Suppressor macrophage treated with lipopolysaccharide for 4 hours (primary cell): Measurements from ENCODE around the gene PHIP.

Source experiments
- DNase-seq: peaks from one replicate; pipeline ENCODE4 v3.0.0-alpha.2; 2020

The PHIP gene

GRCh38 chr6:79078075-79078969 is at the start of gene PHIP:
Gene PHIP (minus strand): TSS chr6:79078254. CDS start chr6:79078068, 186 bp downstream.
- DNase-seq: peak; percentile 96

GRCh38 chr6:79127660-79128059 is 49.6 kb upstream of the PHIP start:
- DNase-seq: no peak

- DNase-seq: no peak
Observed at GRCh38 chr6:79119217-79119616, 41.2 kb upstream of the PHIP start.

DNA sequence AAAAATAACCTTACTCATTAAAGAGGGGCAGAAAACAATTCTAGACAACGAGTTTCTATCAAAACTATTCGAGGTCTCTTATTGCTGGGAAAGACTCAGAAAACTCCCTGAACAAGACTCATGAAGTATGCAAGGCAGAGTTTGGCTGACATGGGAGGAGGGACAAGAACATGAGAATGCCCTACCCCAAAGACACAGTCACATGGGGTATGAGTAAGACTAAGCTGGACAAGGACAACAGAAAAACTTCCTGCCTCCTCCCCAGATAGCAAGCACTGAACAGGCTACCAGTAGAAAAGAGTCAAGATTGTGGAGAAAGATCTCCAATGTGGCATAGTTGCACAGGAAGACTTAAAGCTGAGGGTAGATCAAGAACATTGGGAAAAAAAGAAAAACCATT is 39.7 kb upstream of the PHIP start:
- no peak for DNase-seq

- DNase-seq: no peak
Observed at GRCh38 chr6:79115553-79116182, 37.6 kb upstream of the PHIP start.

DNA sequence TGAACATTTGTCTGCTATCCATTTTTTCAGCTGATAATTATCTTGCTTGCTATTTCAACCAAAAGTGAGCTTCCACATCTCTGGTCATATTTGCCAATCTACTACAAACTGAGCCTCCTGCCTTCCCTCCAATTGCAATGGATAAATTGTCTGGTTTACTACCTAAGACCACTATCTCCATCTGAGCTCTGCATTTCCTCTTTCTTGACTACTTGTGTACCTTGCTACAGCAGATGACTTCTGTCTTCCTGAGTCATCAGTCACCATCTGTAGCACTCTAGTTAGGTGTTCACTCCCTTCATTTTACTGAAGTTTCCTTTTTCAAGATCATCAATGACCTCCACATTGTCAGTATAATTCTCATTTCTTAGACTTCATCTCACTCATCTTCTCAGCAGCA is 33.5 kb upstream of the PHIP start:
- DNase-seq: no peak

GRCh38 chr6:79101164-79101563 is 23.1 kb upstream of the PHIP start:
- DNase-seq: no peak

DNA sequence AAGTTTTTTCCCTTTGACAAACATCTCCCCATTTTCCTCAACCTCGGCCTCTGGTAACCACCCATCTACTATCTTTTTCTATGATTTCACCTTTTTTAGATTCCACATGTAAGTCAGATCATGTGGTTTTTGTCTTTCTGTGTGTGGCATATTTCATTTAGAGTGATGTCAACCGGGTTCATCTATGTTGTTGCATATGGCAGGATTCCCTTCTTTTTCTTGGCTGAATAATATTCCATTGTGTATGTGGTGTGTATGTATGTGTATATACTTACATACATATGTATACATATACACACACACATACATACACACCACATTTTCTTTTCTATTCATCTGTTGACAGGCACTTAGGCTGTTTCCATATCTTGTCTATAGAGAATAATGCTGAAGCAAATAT is 22.2 kb upstream of the PHIP start:
- no peak for DNase-seq

DNA sequence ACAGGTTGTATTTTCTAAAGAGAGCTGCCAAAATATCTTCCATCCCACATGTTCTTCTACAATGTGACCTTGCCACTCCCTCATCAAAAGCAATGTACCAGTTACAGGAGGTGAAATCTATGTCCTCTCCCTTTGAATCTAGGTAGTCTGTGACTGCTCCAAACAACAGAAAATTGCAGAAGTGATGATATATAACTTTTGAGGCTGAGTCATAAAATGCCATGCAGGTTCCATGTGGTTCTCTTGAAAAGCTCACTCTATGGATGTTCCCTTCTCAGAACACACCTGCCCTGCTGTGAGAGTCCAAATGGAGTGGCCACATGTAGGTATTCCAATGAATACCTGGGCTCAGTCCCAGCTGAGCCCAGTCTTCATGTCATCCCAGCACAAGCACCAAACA is 16.9 kb upstream of the PHIP start:
- no peak for DNase-seq

DNA sequence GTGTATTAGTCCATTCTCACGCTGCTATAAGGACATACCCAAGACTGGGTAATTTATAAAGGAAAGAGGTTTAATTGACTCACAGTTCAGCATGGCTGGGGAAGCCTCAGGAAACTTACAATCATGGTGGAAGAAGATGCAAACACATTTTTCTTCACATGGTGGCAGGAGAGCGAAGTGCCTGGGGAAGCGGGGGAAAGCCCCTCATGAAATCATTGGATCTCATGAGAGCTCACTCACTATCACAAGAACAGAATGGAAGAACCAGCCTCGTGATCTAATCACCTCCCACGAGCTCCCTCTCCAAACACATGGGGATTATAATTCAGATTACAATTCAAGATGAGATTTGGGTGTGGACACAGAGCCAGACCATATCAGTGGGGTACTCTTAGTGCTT is 13.7 kb upstream of the PHIP start:
- peak; percentile 44 for DNase-seq

- no peak for DNase-seq
Observed at GRCh38 chr6:79089552-79090404, 11.7 kb upstream of the PHIP start.

GRCh38 chr6:79084693-79085092 is 6.6 kb upstream of the PHIP start:
- no peak for DNase-seq

GRCh38 chr6:79082304-79082703 is 4.2 kb upstream of the PHIP start:
- DNase-seq: no peak

GRCh38 chr6:79081663-79082062 is 3.6 kb upstream of the PHIP start:
- DNase-seq: no peak

DNA sequence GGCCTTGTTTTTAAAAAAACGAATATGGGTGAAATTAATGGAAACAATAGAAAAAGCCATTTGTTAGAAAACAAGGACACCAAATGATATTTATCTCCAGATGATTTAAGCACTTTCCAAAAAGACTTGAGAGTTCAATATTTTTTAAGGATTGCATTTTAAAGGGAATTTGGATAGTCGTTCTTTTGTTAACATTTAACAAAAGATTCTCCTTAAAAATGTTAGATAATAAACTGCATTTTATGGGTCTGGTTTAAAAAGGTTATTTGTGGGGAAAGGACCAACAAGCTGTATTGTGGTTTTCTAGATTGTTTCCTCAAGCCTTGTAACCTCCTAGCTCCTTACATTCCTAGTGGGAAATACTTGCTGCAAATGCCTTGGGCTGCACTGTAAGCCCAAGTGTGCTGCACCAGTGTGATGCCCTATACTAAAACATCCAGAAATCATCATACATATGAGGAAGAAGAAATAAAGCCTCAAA is 1.5 kb upstream of the PHIP start:
- no peak for DNase-seq

DNA sequence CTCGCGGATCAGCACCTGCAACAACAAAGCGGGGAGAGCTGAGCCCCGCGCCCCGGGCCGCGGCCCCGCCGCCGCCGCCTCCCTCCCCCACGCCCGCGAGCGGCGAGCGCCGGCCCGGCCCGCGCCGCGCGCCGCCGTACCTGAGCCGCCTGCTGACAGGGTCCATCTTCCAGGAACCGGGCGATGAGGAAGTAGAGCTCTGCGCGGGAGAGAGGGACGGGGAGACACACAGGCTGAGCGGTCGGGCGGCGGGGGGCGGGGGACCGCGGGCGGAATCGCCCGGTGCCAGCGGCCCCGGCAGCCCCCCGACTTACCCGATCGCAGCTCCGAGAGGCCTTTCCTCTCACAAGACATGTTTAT is 359 bp downstream of the PHIP start:
- peak; percentile 73 for DNase-seq

GRCh38 chr6:79076782-79077641 is 1.0 kb downstream of the PHIP start:
- peak; percentile 97 for DNase-seq

GRCh38 chr6:79076160-79076559 is 1.9 kb downstream of the PHIP start:
- peak; percentile 45 for DNase-seq

- DNase-seq: no peak
Observed at GRCh38 chr6:79073888-79074287, 4.2 kb downstream of the PHIP start.

DNA sequence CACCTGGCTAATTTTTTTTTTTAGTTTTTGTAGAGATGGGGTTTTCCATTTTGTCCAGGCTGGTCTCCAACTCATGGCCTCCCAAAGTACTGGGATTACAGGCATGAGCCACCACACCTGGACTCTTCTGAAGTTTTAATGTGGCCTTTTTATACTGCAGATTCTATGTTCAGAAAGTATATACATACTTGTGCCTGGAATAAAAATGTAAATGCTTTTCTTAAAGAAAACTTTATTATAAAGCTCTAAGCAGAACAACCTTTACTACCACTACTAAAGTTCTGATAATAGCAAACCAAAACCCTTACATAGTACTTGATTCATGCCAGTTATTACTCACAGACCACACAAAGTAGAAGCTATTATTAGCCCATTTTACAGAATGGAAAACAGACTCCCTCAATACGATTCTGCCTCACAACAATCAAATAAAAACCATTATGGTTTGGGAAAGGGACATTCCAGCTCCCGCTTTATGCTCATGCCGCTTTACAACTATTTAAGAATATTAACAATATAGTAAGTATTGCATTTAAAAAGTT is 5.3 kb downstream of the PHIP start:
- DNase-seq: no peak

GRCh38 chr6:79071547-79071946 is 6.5 kb downstream of the PHIP start:
- no peak for DNase-seq

GRCh38 chr6:79070206-79070825 is 7.7 kb downstream of the PHIP start:
- peak; percentile 23 for DNase-seq
